Right atrium auricular region (tissue), 2 donors: Measurements from ENCODE around the gene CFAP210. TPM values are rescaled to one million over a fixed set of nuclear protein-coding genes. Genes with fewer than 3 reads are reported as not detected.

Experiments
- DNase-seq: peaks from one replicate; pipeline ENCODE4 v3.0.0-alpha.2; 2019; ENCODE audit warnings: low spot score
- H3K27ac ChIP-seq, 2 donors: fragments of 200-600 bp; sonication (generic); 1 replicate in 1 of 2; 2 replicates in 1 of 2; pipeline ENCODE4 v1.5.1; 2016 to 2019
- H3K27me3 ChIP-seq, 2 donors: fragments of 200-600 bp; sonication (generic); one replicate each; pipeline versions ENCODE4 v1.5.1 to v1.6.0; 2017 to 2019
- H3K36me3 ChIP-seq: fragments of 200-600 bp; sonication (generic); one replicate; pipeline ENCODE4 v1.5.1; 2016
- H3K4me1 ChIP-seq, 2 donors: fragments of 200-600 bp; sonication (generic); one replicate each; pipeline versions ENCODE4 v1.5.1 to v1.6.0; 2017 to 2019
- H3K4me3 ChIP-seq, 2 donors: fragments of 200-600 bp; sonication (generic); 1 replicate in 1 of 2; 2 replicates in 1 of 2; pipeline ENCODE4 v1.5.1; 2017 to 2019; ENCODE audit warnings: mild to moderate bottlenecking in 1 of 2, moderate library complexity in 1 of 2
- H3K9me3 ChIP-seq, 2 donors: fragments of 200-600 bp; sonication (generic); one replicate each; pipeline ENCODE4 v1.5.1; 2019
- CTCF ChIP-seq, 2 donors: fragments of 200-600 bp; sonication (generic); IDR thresholded peaks; one replicate each; pipeline ENCODE4 v1.5.1; 2019; ENCODE audit warnings: antibody characterized with exemption in 2 of 2
- total RNA-seq, 2 donors: library from RNA; depleted of rRNA; stranded (reverse); fragments of >200 nt; gene quantifications; one replicate each; pipeline ENCODE4 v1.1.0, GENCODE V29; 2016

CFAP210 gene
- total RNA-seq, 2 donors from 2014 or later = not detected

GRCh38 chr2:169716238-169716886 is 22.2 kb upstream of the CFAP210 start:
- Histone ChIP-seq H3K4me1 (peaks cover 0 to 20% of the 10 kb centered on the region in 2 donors), H3K27me3 (no peaks in the 10 kb centered on the region), H3K4me3 (no peak overlapping the region), H3K36me3 (no peaks in the 10 kb centered on the region), H3K9me3 (no peaks in the 10 kb centered on the region), H3K27ac (no peak overlapping the region)
- TF ChIP-seq CTCF (IDR thresholded peaks at IDR 0.05) = no peak
- DNase-seq = no peak

DNA sequence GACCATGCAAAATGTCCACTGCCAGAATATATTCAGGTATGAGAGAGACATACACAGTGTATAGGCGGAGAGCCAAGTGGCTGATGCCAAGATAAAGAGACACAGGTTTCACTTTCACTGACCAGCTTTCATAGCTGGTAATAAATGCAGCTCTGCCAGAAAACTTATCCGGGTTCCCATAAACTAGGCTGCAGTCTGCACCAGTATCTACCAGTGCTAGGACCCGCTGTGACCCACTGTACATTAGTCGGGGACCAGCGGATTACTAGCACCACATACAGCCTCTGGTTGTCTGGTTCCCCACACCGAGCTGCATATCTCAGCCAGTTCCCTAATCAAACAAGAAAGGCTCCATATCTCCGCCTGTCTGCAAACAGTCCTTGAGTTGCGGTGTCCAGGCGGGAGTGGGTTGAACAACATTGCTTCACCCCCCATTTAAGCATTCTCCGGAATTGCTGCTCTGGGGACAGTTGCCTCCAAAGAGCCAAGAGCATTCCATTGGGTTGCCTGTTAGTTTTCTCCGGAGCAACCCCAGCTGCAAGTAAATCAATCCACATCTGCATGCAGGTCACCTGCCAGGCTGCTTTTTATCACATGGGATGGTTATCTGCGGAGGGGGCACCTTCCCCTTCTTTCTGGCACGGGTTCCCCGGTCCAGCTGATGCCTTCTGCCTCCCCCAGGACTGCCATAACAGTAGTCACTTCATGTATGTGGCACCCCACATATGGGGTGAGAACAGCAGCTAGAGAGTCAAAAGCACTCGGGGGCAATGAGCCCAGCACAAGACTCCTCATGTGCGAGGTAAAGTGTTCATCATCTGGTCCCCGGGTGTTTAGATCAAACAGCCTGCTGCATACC is 21.4 kb upstream of the CFAP210 start:
- no peaks in the 10 kb centered on the region for H3K27me3 ChIP-seq
- no peaks in the 10 kb centered on the region for H3K36me3 ChIP-seq
- no peaks in the 10 kb centered on the region for H3K9me3 ChIP-seq
- no peak overlapping the region for H3K27ac ChIP-seq
- H3K4me1 ChIP-seq = peaks cover 0 to 20% of the 10 kb centered on the region in 2 donors
- DNase-seq = no peak
- peak overlapping the region in 1 of 2 donors; percentile 10 for H3K4me3 ChIP-seq
- no peak for TF ChIP-seq CTCF (IDR thresholded peaks at IDR 0.05)

DNA sequence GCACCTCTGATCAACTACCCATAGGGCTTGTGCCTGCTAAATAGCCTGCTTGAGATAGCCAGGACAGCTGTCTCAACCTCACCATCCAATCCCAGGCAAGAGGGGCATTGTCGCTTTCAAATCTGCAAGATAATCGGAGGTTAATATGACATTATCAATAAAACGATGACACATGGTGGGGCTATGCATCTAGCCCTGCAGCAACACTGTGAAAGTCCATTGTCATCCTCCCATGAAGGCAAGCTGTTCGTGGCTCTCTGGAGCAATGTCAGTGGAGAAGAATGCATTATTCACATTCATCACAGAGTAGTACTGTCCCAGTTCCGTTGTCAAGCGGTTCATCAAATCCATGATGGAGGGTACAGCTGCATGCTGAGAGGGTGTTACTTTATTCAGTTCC is 20.5 kb upstream of the CFAP210 start:
- H3K27me3 ChIP-seq = no peaks in the 10 kb centered on the region
- no peak overlapping the region for H3K4me3 ChIP-seq
- H3K36me3 ChIP-seq = no peaks in the 10 kb centered on the region
- TF ChIP-seq CTCF (IDR thresholded peaks at IDR 0.05) = no peak
- H3K9me3 ChIP-seq = no peaks in the 10 kb centered on the region
- peaks cover 0 to 20% of the 10 kb centered on the region in 2 donors for H3K4me1 ChIP-seq
- no peak for DNase-seq
- no peak overlapping the region for H3K27ac ChIP-seq

DNA sequence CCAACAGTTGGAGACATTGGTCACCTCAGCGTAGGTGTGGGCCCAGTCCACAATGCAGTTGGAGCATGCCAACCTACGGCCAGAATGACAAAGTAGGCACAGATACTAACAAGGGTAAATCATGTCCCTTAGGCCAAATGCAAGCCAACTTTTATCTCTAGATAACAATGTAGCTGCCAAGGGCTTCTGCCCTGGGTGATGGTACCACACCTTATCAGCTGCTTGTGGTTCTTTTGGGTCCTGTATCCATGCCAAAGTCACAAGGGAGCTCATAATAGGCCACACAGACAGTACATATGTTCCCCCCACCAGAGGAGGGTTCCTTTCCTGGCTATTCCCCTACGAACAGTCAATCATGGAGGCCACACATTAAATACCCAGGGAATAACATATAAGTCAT is 19.1 kb upstream of the CFAP210 start:
- no peak overlapping the region for H3K27ac ChIP-seq
- H3K9me3 ChIP-seq = no peaks in the 10 kb centered on the region
- H3K4me1 ChIP-seq = peaks cover 0 to 20% of the 10 kb centered on the region in 2 donors
- no peaks in the 10 kb centered on the region for H3K27me3 ChIP-seq
- no peak for TF ChIP-seq CTCF (IDR thresholded peaks at IDR 0.05)
- H3K4me3 ChIP-seq = no peak overlapping the region
- DNase-seq = no peak
- no peaks in the 10 kb centered on the region for H3K36me3 ChIP-seq

DNA sequence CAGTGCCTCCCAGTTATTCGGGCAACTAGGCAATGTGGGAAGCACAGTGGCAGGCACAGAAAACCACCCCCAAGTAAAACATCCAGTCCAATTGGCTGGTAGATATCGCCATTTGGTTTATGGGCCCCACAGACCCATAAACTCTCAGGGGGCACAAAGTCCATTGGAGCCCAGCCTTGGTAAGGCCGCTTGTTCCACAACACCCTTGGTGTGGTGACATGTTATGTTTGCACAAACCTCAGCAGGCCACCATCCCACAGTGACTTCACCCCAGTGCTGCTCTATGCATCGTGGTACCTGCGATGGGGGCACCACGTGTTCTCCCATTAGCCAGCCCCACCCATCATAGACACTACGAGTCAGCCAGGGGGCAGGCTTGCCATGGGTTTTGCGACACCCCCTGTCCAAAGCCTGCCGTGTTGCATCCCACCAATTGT is 18.6 kb upstream of the CFAP210 start:
- no peak overlapping the region for H3K27ac ChIP-seq
- no peak for DNase-seq
- H3K27me3 ChIP-seq = no peaks in the 10 kb centered on the region
- no peaks in the 10 kb centered on the region for H3K9me3 ChIP-seq
- no peak for TF ChIP-seq CTCF (IDR thresholded peaks at IDR 0.05)
- no peaks in the 10 kb centered on the region for H3K36me3 ChIP-seq
- peaks cover 0 to 20% of the 10 kb centered on the region in 2 donors for H3K4me1 ChIP-seq
- no peak overlapping the region for H3K4me3 ChIP-seq
